HEK293 (cell line): ENCODE measurements around the gene DPM1.
A peak's percentile ranks its signal among the peaks of the same experiment; 100 is the strongest.

Experiments used
- CTCF ChIA-PET: fragments of 350-600 bp; formaldehyde crosslinking; extraction: SDS; loops from one replicate; lab custom pipeline; 2021; ENCODE audit warnings: antibody characterized with exemption; lab: Yijun Ruan, JAX
- POLR2A ChIA-PET: fragments of 300-600 bp; formaldehyde crosslinking; extraction: SDS; loops from one replicate; lab custom pipeline; 2020; ENCODE audit warnings: antibody characterized with exemption, inconsistent platforms; lab: Yijun Ruan, JAX
- H3K27ac ChIP-seq: fragments of 200-500 bp; sonication (Bioruptor generic); 2 replicates; pipeline ENCODE4 v1.5.1; 2014; ENCODE audit warnings: low read depth, low read length, control low read depth, inconsistent platforms; ENCODE audit errors: extremely low read depth
- H3K36me3 ChIP-seq, 2 experiments: fragments of 200-500 bp in 1 of 2; sonication (Bioruptor generic) in 1 of 2; 1 replicate in 1 of 2; 2 replicates in 1 of 2; pipeline ENCODE4 v1.5.1; 2014 to 2017; ENCODE audit warnings: inconsistent platforms in 2 of 2, low read length in 2 of 2; ENCODE audit not compliant: control insufficient read depth in 2 of 2, insufficient read depth in 1 of 2
- H3K4me1 ChIP-seq: fragments of 200-500 bp; sonication (Bioruptor generic); 2 replicates; pipeline ENCODE4 v1.5.1; 2014; ENCODE audit warnings: mild to moderate bottlenecking, low read length, inconsistent platforms; ENCODE audit not compliant: control insufficient read depth, insufficient read depth
- H3K4me3 ChIP-seq: 2 replicates; pipeline ENCODE4 v1.5.1; 2011; ENCODE audit warnings: low read depth, mild to moderate bottlenecking, control low read depth, low read length, moderate library complexity
- H3K9me3 ChIP-seq: fragments of 200-500 bp; sonication (Bioruptor generic); 2 replicates; pipeline ENCODE4 v1.5.1; 2014; ENCODE audit warnings: low read depth, low read length, inconsistent platforms; ENCODE audit not compliant: control insufficient read depth, insufficient read depth
- ATF2 ChIP-seq: fragments of 450-650 bp; formaldehyde crosslinking; IDR thresholded peaks from 2 replicates; pipeline ENCODE4 v1.5.1; 2016; ENCODE audit warnings: missing biosample characterization, missing genetic modification characterization, low read depth
- FEZF1 ChIP-seq: fragments of 450-650 bp; formaldehyde crosslinking; IDR thresholded peaks from 2 replicates; pipeline ENCODE4 v1.5.1; 2016; ENCODE audit warnings: missing biosample characterization, missing genetic modification characterization
- PRDM10 ChIP-seq: fragments of 450-650 bp; formaldehyde crosslinking; IDR thresholded peaks from 2 replicates; pipeline ENCODE4 v1.5.1; 2016; ENCODE audit warnings: missing biosample characterization, missing genetic modification characterization
- SP2 ChIP-seq: fragments of 450-650 bp; formaldehyde crosslinking; IDR thresholded peaks from 2 replicates; pipeline ENCODE4 v1.5.1; 2016; ENCODE audit warnings: missing biosample characterization, missing genetic modification characterization
- YY1 ChIP-seq: fragments of 450-650 bp; formaldehyde crosslinking; IDR thresholded peaks from 2 replicates; pipeline ENCODE4 v1.5.1; 2018; ENCODE audit warnings: missing biosample characterization, missing genetic modification characterization
- ZBTB17 ChIP-seq: fragments of 450-650 bp; formaldehyde crosslinking; IDR thresholded peaks from 2 replicates; pipeline ENCODE4 v1.5.1; 2016; ENCODE audit warnings: missing biosample characterization, missing genetic modification characterization
- ZBTB49 ChIP-seq: fragments of 450-650 bp; formaldehyde crosslinking; IDR thresholded peaks from 2 replicates; pipeline ENCODE4 v1.5.1; 2016; ENCODE audit warnings: missing biosample characterization, missing genetic modification characterization, low read depth
- ZEB2 ChIP-seq: fragments of 450-650 bp; formaldehyde crosslinking; IDR thresholded peaks from 2 replicates; pipeline ENCODE4 v1.5.1; 2016; ENCODE audit warnings: missing biosample characterization, missing genetic modification characterization
- ZFP37 ChIP-seq: fragments of 450-650 bp; formaldehyde crosslinking; IDR thresholded peaks from 2 replicates; pipeline ENCODE4 v1.5.1; 2016; ENCODE audit warnings: missing biosample characterization, missing genetic modification characterization
- ZNF157 ChIP-seq: fragments of 450-650 bp; formaldehyde crosslinking; IDR thresholded peaks from 2 replicates; pipeline ENCODE4 v1.5.1; 2016; ENCODE audit warnings: missing biosample characterization, missing genetic modification characterization
- ZNF19 ChIP-seq: fragments of 450-650 bp; formaldehyde crosslinking; IDR thresholded peaks from 2 replicates; pipeline ENCODE4; 2016; ENCODE audit warnings: missing biosample characterization, missing genetic modification characterization, low read depth
- ZNF214 ChIP-seq: fragments of 450-650 bp; formaldehyde crosslinking; IDR thresholded peaks from 2 replicates; pipeline ENCODE4 v1.5.1; 2017; ENCODE audit warnings: missing biosample characterization, mild to moderate bottlenecking, missing genetic modification characterization, borderline replicate concordance
- ZNF311 ChIP-seq: fragments of 450-650 bp; formaldehyde crosslinking; IDR thresholded peaks from 2 replicates; pipeline ENCODE4 v1.5.1; 2017; ENCODE audit warnings: missing biosample characterization, missing genetic modification characterization, borderline replicate concordance
- ZNF366 ChIP-seq: fragments of 450-650 bp; formaldehyde crosslinking; conservative IDR thresholded peaks from 2 replicates; pipeline ENCODE4 v1.5.1; 2016; ENCODE audit warnings: missing biosample characterization, missing genetic modification characterization
- ZNF394 ChIP-seq: fragments of 450-650 bp; formaldehyde crosslinking; IDR thresholded peaks from 2 replicates; pipeline ENCODE4 v1.5.1; 2016; ENCODE audit warnings: missing biosample characterization, missing genetic modification characterization, mild to moderate bottlenecking, moderate library complexity, borderline replicate concordance
- ZNF404 ChIP-seq: fragments of 450-650 bp; formaldehyde crosslinking; IDR thresholded peaks from 2 replicates; pipeline ENCODE4 v1.5.1; 2017; ENCODE audit warnings: missing biosample characterization, missing genetic modification characterization
- ZNF510 ChIP-seq: fragments of 450-650 bp; formaldehyde crosslinking; IDR thresholded peaks from 2 replicates; pipeline ENCODE4 v1.5.1; 2018; ENCODE audit warnings: mild to moderate bottlenecking, missing genetic modification characterization, missing biosample characterization; ENCODE audit not compliant: insufficient replicate concordance
- ZNF585B ChIP-seq: fragments of 450-650 bp; formaldehyde crosslinking; IDR thresholded peaks from 2 replicates; pipeline ENCODE4 v1.5.1; 2016; ENCODE audit warnings: missing biosample characterization, missing genetic modification characterization
- ZNF624 ChIP-seq: fragments of 450-650 bp; formaldehyde crosslinking; IDR thresholded peaks from 2 replicates; pipeline ENCODE4 v1.5.1; 2017; ENCODE audit warnings: missing biosample characterization, missing genetic modification characterization
- ZNF76 ChIP-seq: fragments of 450-650 bp; formaldehyde crosslinking; IDR thresholded peaks from 2 replicates; pipeline ENCODE4; 2016; ENCODE audit warnings: low read depth, missing biosample characterization, missing genetic modification characterization, borderline replicate concordance
- ZNF792 ChIP-seq: fragments of 450-650 bp; formaldehyde crosslinking; IDR thresholded peaks from 2 replicates; pipeline ENCODE4 v1.5.1; 2016; ENCODE audit warnings: missing biosample characterization, missing genetic modification characterization
- ZNF837 ChIP-seq: fragments of 450-650 bp; formaldehyde crosslinking; IDR thresholded peaks from 2 replicates; pipeline ENCODE4 v1.5.1; 2016; ENCODE audit warnings: missing biosample characterization, missing genetic modification characterization
- TF ChIP-seq, protein P1 (sequence below): fragments of 450-650 bp; formaldehyde crosslinking; IDR thresholded peaks from 2 replicates; pipeline ENCODE4 v1.5.1; 2016; ENCODE audit warnings: missing biosample characterization, missing genetic modification characterization
- TF ChIP-seq, protein P2 (sequence below): fragments of 450-650 bp; formaldehyde crosslinking; IDR thresholded peaks from 2 replicates; pipeline ENCODE4 v1.5.1; 2016; ENCODE audit warnings: missing biosample characterization, missing genetic modification characterization

The DPM1 gene

GRCh38 chr20:50957798-50958614 is at the start of gene DPM1:
DPM1 (minus strand) TSS chr20:50958532; CDS start chr20:50958523, 9 bp downstream.
- Histone ChIP-seq H3K9me3 (no peaks in the 10 kb centered on the region), H3K4me3 (peak within 1 kb of the TSS; percentile 100), H3K27ac (peak within 1 kb of the TSS; percentile 87), H3K4me1 (peaks cover 2% of the 10 kb centered on the region; the same call in 1 of the 2 replicates), H3K36me3 (peaks cover 17 to 42% of the 10 kb centered on the region in 2 experiments)
- CTCF ChIA-PET, result interaction anchor here (0.7 to 2.2 kb wide), 6 partner anchors 23 to 167 kb away, joined by 3 to 8 read pairs (median 5); partner anchors contain the start of gene ADNP
- POLR2A ChIA-PET, result interaction anchor here (0.6 to 2.6 kb wide), 7 partner anchors 11 to 167 kb away, joined by 3 to 35 read pairs (median 5); partner anchors contain the start of genes ADNP and BCAS4
- TF ChIP-seq ZEB2 (tag by site-specific recombination) (0 out of 2 replicates have a peak, but pooled peaks have one; percentile 29), FEZF1 (peak; percentile 45), ZNF624 (tag by site-specific recombination) (no peak), ZNF157 (no peak), ZNF585B (tag by site-specific recombination) (no peak), ZNF792 (tag by site-specific recombination) (no peak), PRDM10 (no peak), ZNF19 (tag by site-specific recombination) (no peak), ZNF394 (tag by site-specific recombination) (0 out of 2 replicates have a peak, but pooled peaks have one; percentile 35), ZNF311 (no peak), ZBTB49 (tag by site-specific recombination) (no peak), ZNF510 (tag by site-specific recombination) (no peak), ATF2 (peak; percentile 94), ZNF214 (tag by site-specific recombination) (no peak), SP2 (peak; percentile 85), ZNF404 (tag by site-specific recombination) (no peak), ZNF366 (tag by site-specific recombination) (no peak), YY1 (tag by site-specific recombination) (peak; percentile 62; the same call in 1 of the 2 replicates), ZFP37 (peak; percentile 85), ZNF76 (tag by site-specific recombination) (no peak), ZNF837 (no peak), ZBTB17 (no peak)
- TF ChIP-seq, protein P1, sequence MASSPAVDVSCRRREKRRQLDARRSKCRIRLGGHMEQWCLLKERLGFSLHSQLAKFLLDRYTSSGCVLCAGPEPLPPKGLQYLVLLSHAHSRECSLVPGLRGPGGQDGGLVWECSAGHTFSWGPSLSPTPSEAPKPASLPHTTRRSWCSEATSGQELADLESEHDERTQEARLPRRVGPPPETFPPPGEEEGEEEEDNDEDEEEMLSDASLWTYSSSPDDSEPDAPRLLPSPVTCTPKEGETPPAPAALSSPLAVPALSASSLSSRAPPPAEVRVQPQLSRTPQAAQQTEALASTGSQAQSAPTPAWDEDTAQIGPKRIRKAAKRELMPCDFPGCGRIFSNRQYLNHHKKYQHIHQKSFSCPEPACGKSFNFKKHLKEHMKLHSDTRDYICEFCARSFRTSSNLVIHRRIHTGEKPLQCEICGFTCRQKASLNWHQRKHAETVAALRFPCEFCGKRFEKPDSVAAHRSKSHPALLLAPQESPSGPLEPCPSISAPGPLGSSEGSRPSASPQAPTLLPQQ (tag by site-specific recombination), result no peak
- TF ChIP-seq, protein P2, sequence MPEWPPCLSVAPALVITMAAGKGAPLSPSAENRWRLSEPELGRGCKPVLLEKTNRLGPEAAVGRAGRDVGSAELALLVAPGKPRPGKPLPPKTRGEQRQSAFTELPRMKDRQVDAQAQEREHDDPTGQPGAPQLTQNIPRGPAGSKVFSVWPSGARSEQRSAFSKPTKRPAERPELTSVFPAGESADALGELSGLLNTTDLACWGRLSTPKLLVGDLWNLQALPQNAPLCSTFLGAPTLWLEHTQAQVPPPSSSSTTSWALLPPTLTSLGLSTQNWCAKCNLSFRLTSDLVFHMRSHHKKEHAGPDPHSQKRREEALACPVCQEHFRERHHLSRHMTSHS (tag by site-specific recombination), result no peak
